ENCODE measurements around the gene C20orf96. TPM values are rescaled to one million over a fixed set of nuclear protein-coding genes. Genes with fewer than 3 reads are reported as not detected.
A peak's percentile ranks its signal among the peaks of the same experiment; 100 is the strongest.

C20orf96 gene
- total and polyA plus RNA-seq, 2 of the 4 experiments (the other 2 are of a cell fraction) = 2.0 to 9.8 TPM

GRCh38 chr20:297098-297924 is 6.8 kb upstream of the C20orf96 start, which contains the start of gene ZCCHC3 (continued):
- TF ChIP-seq, protein P1, sequence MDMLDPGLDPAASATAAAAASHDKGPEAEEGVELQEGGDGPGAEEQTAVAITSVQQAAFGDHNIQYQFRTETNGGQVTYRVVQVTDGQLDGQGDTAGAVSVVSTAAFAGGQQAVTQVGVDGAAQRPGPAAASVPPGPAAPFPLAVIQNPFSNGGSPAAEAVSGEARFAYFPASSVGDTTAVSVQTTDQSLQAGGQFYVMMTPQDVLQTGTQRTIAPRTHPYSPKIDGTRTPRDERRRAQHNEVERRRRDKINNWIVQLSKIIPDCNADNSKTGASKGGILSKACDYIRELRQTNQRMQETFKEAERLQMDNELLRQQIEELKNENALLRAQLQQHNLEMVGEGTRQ (IDR thresholded peaks at IDR 0.05; ENCODE audit: low read depth, low read length) = peak; percentile 69
- peak; percentile 19 for TF ChIP-seq RCOR1 (IDR thresholded peaks at IDR 0.05; ENCODE audit: insufficient replicate concordance, low read length)

DNA sequence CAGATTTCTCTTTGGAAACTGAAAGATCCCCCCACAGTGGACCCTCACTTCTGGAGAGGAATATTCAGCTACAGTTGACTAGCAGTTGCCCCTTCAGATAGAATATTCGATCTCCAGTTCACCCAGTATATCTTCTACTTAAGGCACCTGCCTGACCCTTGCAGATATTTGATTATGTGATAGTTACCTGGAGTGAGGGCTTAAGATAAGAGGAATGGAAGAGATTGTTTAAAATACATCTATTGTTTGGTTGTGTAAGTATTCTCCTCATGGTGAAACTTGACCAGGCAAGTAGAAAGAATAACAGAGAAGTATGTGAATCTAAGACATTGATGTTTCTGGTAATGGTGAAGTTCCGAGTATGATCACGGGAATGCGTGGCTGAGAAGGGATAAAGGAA is 5.3 kb upstream of the C20orf96 start:
- in situ Hi-C loops (cut with MboI; ENCODE audit: low sequenced_read_pairs) (no loop called here), dilution Hi-C loops (cut with HindIII; ENCODE audit: low sequenced_read_pairs, unreplicated experiment) (no loop called here), intact Hi-C loops (cut with micrococcal nuclease) (loop anchor here (2.0 kb wide), 1 partner anchor 15 kb away; no protein-coding TSS in a partner anchor)
- Histone ChIP-seq H3K4me2 (ENCODE audit: low read depth, low read length) (no peak overlapping the region), H4K8ac (ENCODE audit: low read depth in 2 of 2, low read length in 2 of 2) (no peak overlapping the region), H3K4ac (ENCODE audit: low read depth, low read length) (peak overlapping the region; percentile 39; the same call in 1 of the 2 replicates), H3K56ac (ENCODE audit: extremely low read depth, insufficient read depth, low read length) (no peak overlapping the region), H2BK120ac (ENCODE audit: low read depth, low read length) (no peak overlapping the region), H2AK5ac (ENCODE audit: low read depth, low read length) (0 out of 2 replicates have a peak overlapping the region, but pooled peaks have one; percentile 36), H2AFZ (replicated peaks; ENCODE audit: low read length, poor library complexity) (no peak overlapping the region), H3K27ac (ENCODE audit: insufficient read depth, low read length) (no peak overlapping the region), H2BK20ac (ENCODE audit: low read depth, low read length) (no peak overlapping the region), H4K91ac (ENCODE audit: insufficient read depth, low read depth, low read length) (no peak overlapping the region), H3K23ac (ENCODE audit: low read depth, low read length) (peak overlapping the region; percentile 8; the same call in 1 of the 2 replicates), H3K4me1 (ENCODE audit: control insufficient read depth, insufficient read depth, low read length) (peaks cover 11% of the 10 kb centered on the region), H2BK15ac (ENCODE audit: low read depth, low read length) (no peak overlapping the region; the same call in 2 of the 3 replicates), H3K79me1 (ENCODE audit: low read depth in 1 of 2, low read length in 2 of 2) (peaks cover 19 to 31% of the 10 kb centered on the region in 2 experiments), H2AK9ac (replicated peaks; ENCODE audit: low read depth, low read length, poor library complexity) (no peak overlapping the region), H3K18ac (ENCODE audit: low read depth, low read length) (no peak overlapping the region), H3K14ac (replicated peaks; ENCODE audit: low read depth, low read length) (no peak overlapping the region), H4K20me1 (ENCODE audit: insufficient read depth, low read length) (peaks cover 26% of the 10 kb centered on the region), H3K9me3 (ENCODE audit: control insufficient read depth, insufficient read depth, low read length) (no peaks in the 10 kb centered on the region), H3K9ac (ENCODE audit: low read depth, low read length) (no peak overlapping the region), H3K4me3 (ENCODE audit: insufficient read depth, low read depth, low read length) (no peak overlapping the region), H2BK5ac (ENCODE audit: low read depth, low read length, poor library complexity, severe bottlenecking) (no peak overlapping the region), H3K36me3 (ENCODE audit: control insufficient read depth, insufficient read depth, low read length) (peaks cover 3% of the 10 kb centered on the region; the same call in 1 of the 2 replicates), H3K27me3 (ENCODE audit: control insufficient read depth, insufficient read depth, low read length) (no peaks in the 10 kb centered on the region), H4K5ac (ENCODE audit: low read depth, low read length) (no peak overlapping the region), H3K9me1 (ENCODE audit: insufficient read depth, low read length) (peaks cover 19% of the 10 kb centered on the region)
- TF ChIP-seq RFX5 (IDR thresholded peaks at IDR 0.05; ENCODE audit: low read depth, low read length) (no peak), RAD21 (IDR thresholded peaks at IDR 0.05; ENCODE audit: low read length) (no peak)
- ChIA-PET POLR2A (ENCODE audit: unreplicated experiment) (no interaction called here), CTCF (interaction anchor here (1.5 kb wide), 1 partner anchor 28 kb away, joined by 4 read pairs; no protein-coding TSS in a partner anchor)
- no peak for ATAC-seq (ENCODE audit: low read depth)
- no TSS peak for BruUV-seq (replicated peaks)
- 100% methylated on average over 3 of the region's 4 CpGs; no CpG with 5 or more reads in 1 of the 2 experiments for WGBS, 2 experiments (ENCODE audit: extremely low coverage in 2 of 2, insufficient read length in 1 of 2)
- no peak for DNase-seq
